ENCODE results near the gene ZBTB32. TPM values are rescaled to one million over a fixed set of nuclear protein-coding genes. Genes with fewer than 3 reads are reported as not detected.

The ZBTB32 gene
- total RNA-seq, 1 donor: not detected

- Histone ChIP-seq H3K4me3 (ENCODE audit: insufficient read depth, low read length) (no peak overlapping the region), H3K4me1 (ENCODE audit: insufficient read depth, low read length) (no peaks in the 10 kb centered on the region), H3K36me3 (ENCODE audit: insufficient read depth, low read length) (peaks cover 51% of the 10 kb centered on the region), H3K27me3 (ENCODE audit: insufficient read depth, low read length) (no peaks in the 10 kb centered on the region), H2AFZ (ENCODE audit: low read length) (no peak overlapping the region), H3K79me2 (ENCODE audit: insufficient read depth, low read length) (peaks cover 2% of the 10 kb centered on the region), H3K4me2 (ENCODE audit: insufficient read depth, low read length) (no peak overlapping the region), H3K9me3 (ENCODE audit: low read depth, low read length) (no peaks in the 10 kb centered on the region), H3K27ac (ENCODE audit: low read depth, low read length) (no peak overlapping the region), H4K20me1 (ENCODE audit: insufficient read depth, low read length) (peaks cover 11% of the 10 kb centered on the region)
- peak; percentile 20 for TF ChIP-seq CTCF (IDR thresholded peaks at IDR 0.05; ENCODE audit: extremely low read depth, low read depth, low read length)
- DNase-seq (ENCODE audit: insufficient read length, low spot score, missing footprints): peak; percentile 32
These were observed 46.3 kb upstream of the ZBTB32 start for GRCh38 chr19:35657904-35658700.

GRCh38 chr19:35661995-35662340 lies 42.4 kb upstream of the ZBTB32 start:
- no peaks in the 10 kb centered on the region for H3K9me3 ChIP-seq (ENCODE audit: low read depth, low read length)
- no peak for DNase-seq (ENCODE audit: insufficient read length, low spot score, missing footprints)
- no peak overlapping the region for H3K4me2 ChIP-seq (ENCODE audit: insufficient read depth, low read length)
- H3K36me3 ChIP-seq (ENCODE audit: insufficient read depth, low read length): peaks cover 20% of the 10 kb centered on the region
- no peaks in the 10 kb centered on the region for H3K4me1 ChIP-seq (ENCODE audit: insufficient read depth, low read length)
- H4K20me1 ChIP-seq (ENCODE audit: insufficient read depth, low read length): peaks cover 6% of the 10 kb centered on the region
- H3K79me2 ChIP-seq (ENCODE audit: insufficient read depth, low read length): no peaks in the 10 kb centered on the region
- H3K27ac ChIP-seq (ENCODE audit: low read depth, low read length): no peak overlapping the region
- no peak for TF ChIP-seq CTCF (IDR thresholded peaks at IDR 0.05; ENCODE audit: extremely low read depth, low read depth, low read length)
- H2AFZ ChIP-seq (ENCODE audit: low read length): no peak overlapping the region
- no peak overlapping the region for H3K4me3 ChIP-seq (ENCODE audit: insufficient read depth, low read length)
- H3K27me3 ChIP-seq (ENCODE audit: insufficient read depth, low read length): no peaks in the 10 kb centered on the region

DNA sequence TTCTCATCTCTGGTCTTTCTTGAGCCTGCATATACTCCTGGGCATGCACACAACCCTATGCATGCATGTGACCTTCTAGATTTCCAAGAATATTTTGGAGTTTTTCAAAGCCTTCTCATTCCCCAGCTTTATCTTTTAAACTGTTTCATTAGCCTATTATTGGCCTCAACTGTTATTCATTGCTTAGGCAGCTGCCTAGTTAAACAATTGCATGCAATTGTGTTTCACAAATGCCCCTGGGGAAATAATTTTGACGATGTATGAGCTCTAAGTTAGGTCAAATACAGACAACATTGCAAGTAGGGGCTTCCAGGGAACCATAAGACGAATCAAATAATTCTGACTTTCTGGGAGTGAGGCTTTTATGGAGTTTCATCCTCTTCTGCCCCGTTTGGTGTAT lies 40.4 kb upstream of the ZBTB32 start:
- H3K79me2 ChIP-seq (ENCODE audit: insufficient read depth, low read length): no peaks in the 10 kb centered on the region
- H4K20me1 ChIP-seq (ENCODE audit: insufficient read depth, low read length): no peaks in the 10 kb centered on the region
- no peak overlapping the region for H3K4me3 ChIP-seq (ENCODE audit: insufficient read depth, low read length)
- no peak overlapping the region for H3K4me2 ChIP-seq (ENCODE audit: insufficient read depth, low read length)
- no peaks in the 10 kb centered on the region for H3K4me1 ChIP-seq (ENCODE audit: insufficient read depth, low read length)
- no peak for TF ChIP-seq CTCF (IDR thresholded peaks at IDR 0.05; ENCODE audit: extremely low read depth, low read depth, low read length)
- H3K36me3 ChIP-seq (ENCODE audit: insufficient read depth, low read length): peaks cover 3% of the 10 kb centered on the region
- DNase-seq (ENCODE audit: insufficient read length, low spot score, missing footprints): peak; percentile 22
- H2AFZ ChIP-seq (ENCODE audit: low read length): no peak overlapping the region
- no peaks in the 10 kb centered on the region for H3K9me3 ChIP-seq (ENCODE audit: low read depth, low read length)
- no peak overlapping the region for H3K27ac ChIP-seq (ENCODE audit: low read depth, low read length)
- H3K27me3 ChIP-seq (ENCODE audit: insufficient read depth, low read length): no peaks in the 10 kb centered on the region

DNA sequence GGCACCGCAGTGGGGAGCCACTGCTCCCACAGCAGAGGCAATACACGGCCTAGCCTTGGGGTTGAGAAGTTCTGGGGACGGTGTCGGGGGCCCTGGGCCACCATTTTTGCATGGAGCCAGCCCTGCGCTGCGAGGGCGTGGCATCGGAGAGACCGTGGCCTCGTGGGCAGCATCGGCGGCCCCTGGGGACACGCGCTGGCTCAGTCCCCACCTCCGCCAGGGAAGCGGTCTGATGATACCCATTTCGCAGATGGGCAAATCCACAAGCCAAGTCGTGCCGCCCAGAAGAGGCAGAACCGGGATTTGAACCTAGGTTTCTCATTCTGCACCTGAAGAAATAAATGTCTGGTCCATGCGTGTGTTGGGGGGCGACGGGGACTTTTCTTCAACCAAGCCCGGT lies 39.2 kb upstream of the ZBTB32 start:
- Histone ChIP-seq H3K4me2 (ENCODE audit: insufficient read depth, low read length) (no peak overlapping the region), H3K4me1 (ENCODE audit: insufficient read depth, low read length) (no peaks in the 10 kb centered on the region), H3K36me3 (ENCODE audit: insufficient read depth, low read length) (peaks cover 3% of the 10 kb centered on the region), H3K27me3 (ENCODE audit: insufficient read depth, low read length) (no peaks in the 10 kb centered on the region), H2AFZ (ENCODE audit: low read length) (no peak overlapping the region), H3K9me3 (ENCODE audit: low read depth, low read length) (no peaks in the 10 kb centered on the region), H3K79me2 (ENCODE audit: insufficient read depth, low read length) (no peaks in the 10 kb centered on the region), H4K20me1 (ENCODE audit: insufficient read depth, low read length) (no peaks in the 10 kb centered on the region), H3K4me3 (ENCODE audit: insufficient read depth, low read length) (no peak overlapping the region), H3K27ac (ENCODE audit: low read depth, low read length) (no peak overlapping the region)
- TF ChIP-seq CTCF (IDR thresholded peaks at IDR 0.05; ENCODE audit: extremely low read depth, low read depth, low read length): no peak
- peak; percentile 1 for DNase-seq (ENCODE audit: insufficient read length, low spot score, missing footprints)
